DND-41 (cell line): ENCODE data around the gene IL2RA.

Experiments used
- ATAC-seq: fragments of 200-7000 bp; cut with Tn5 transposase; 3 replicates; pipeline ENCODE4 v1.9.1; 2021; ENCODE audit warnings: low read depth; ENCODE audit not compliant: insufficient read depth
- DNase-seq: peaks from one replicate; pipeline ENCODE4 v3.0.0-alpha.2; 2020
- H2AFZ ChIP-seq: 2 replicates; pipeline ENCODE4 v1.6.0; 2012; ENCODE audit warnings: low read depth, low read length
- H3K27ac ChIP-seq: 2 replicates; pipeline ENCODE4 v1.5.1; 2012; ENCODE audit warnings: low read length, inconsistent platforms
- H3K27me3 ChIP-seq: fragments of 200-600 bp; sonication (generic); 2 replicates; pipeline ENCODE4 v1.6.0; 2012; ENCODE audit warnings: low read length, mild to moderate bottlenecking, inconsistent platforms; ENCODE audit not compliant: insufficient read depth, poor library complexity
- H3K36me3 ChIP-seq: 2 replicates; pipeline ENCODE4 v1.5.1; 2012; ENCODE audit warnings: low read length, inconsistent platforms; ENCODE audit not compliant: insufficient read depth
- H3K4me1 ChIP-seq: 2 replicates; pipeline ENCODE4 v1.5.1; 2012; ENCODE audit warnings: mild to moderate bottlenecking, low read length; ENCODE audit not compliant: insufficient read depth
- H3K4me2 ChIP-seq: 2 replicates; pipeline ENCODE4 v1.6.0; 2012; ENCODE audit warnings: mild to moderate bottlenecking, moderate library complexity, low read length, inconsistent platforms; ENCODE audit not compliant: insufficient read depth
- H3K4me3 ChIP-seq, 2 experiments: fragments of 200-600 bp in 1 of 2; shearing (Covaris generic) in 1 of 2; 2 replicates each; pipeline ENCODE4 v1.5.1; 2012 to 2016; ENCODE audit warnings: inconsistent platforms in 2 of 2, low read length in 2 of 2, mild to moderate bottlenecking in 2 of 2, low read depth in 1 of 2, moderate library complexity in 1 of 2
- H3K79me2 ChIP-seq: 2 replicates; pipeline ENCODE4 v1.6.0; 2012; ENCODE audit warnings: low read length, inconsistent platforms; ENCODE audit not compliant: insufficient read depth
- H3K9ac ChIP-seq: 2 replicates; pipeline ENCODE4 v1.6.0; 2012; ENCODE audit warnings: low read depth, mild to moderate bottlenecking, inconsistent platforms, low read length, moderate library complexity
- H3K9me3 ChIP-seq: 2 replicates; pipeline ENCODE4 v1.5.1; 2012; ENCODE audit warnings: low read length, moderate library complexity, mild to moderate bottlenecking, inconsistent platforms; ENCODE audit not compliant: insufficient read depth, severe bottlenecking
- H4K20me1 ChIP-seq: 2 replicates; pipeline ENCODE4 v1.6.0; 2012; ENCODE audit warnings: low read length; ENCODE audit not compliant: insufficient read depth
- EZH2 ChIP-seq: IDR thresholded peaks from 3 replicates; pipeline ENCODE4 v1.6.1; 2012; ENCODE audit warnings: borderline replicate concordance, low read depth, mild to moderate bottlenecking, moderate library complexity, low read length, inconsistent platforms; ENCODE audit not compliant: severe bottlenecking
- TF ChIP-seq, protein P1 (sequence below): IDR thresholded peaks from 2 replicates; pipeline ENCODE4 v1.5.1; 2012; ENCODE audit warnings: borderline replicate concordance, low read length, moderate library complexity, mild to moderate bottlenecking; ENCODE audit not compliant: poor library complexity, severe bottlenecking; ENCODE audit errors: extremely low read depth

Gene IL2RA

DNA sequence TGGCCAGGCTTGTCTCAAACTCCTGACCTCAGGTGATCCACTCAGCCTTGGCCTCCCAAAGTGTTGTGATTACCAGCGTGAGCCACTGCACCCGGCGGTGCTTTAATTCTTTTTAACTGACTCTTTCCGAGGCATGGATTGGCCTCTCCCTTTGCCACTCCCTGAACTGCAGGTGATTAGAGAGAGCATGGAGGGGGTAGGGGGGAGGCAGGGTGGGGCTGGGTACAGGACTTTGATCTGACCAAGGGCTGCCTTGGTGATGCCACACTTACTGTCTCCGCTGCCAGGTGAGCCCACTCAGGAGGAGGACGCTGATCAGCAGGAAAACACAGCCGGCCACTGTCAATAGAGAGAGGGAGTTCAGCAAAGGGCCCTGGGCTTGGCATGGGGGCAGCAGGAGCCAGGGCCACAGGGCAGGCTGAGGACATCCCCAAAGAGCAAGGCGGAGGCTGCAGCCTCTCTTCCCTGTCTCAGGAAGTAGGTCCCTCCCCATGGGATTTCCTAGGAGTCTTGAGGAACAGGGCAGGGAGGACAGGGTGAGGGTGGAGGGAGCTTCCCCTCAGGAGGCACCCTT is 44.3 kb downstream of the IL2RA start:
- TF ChIP-seq, protein P1, sequence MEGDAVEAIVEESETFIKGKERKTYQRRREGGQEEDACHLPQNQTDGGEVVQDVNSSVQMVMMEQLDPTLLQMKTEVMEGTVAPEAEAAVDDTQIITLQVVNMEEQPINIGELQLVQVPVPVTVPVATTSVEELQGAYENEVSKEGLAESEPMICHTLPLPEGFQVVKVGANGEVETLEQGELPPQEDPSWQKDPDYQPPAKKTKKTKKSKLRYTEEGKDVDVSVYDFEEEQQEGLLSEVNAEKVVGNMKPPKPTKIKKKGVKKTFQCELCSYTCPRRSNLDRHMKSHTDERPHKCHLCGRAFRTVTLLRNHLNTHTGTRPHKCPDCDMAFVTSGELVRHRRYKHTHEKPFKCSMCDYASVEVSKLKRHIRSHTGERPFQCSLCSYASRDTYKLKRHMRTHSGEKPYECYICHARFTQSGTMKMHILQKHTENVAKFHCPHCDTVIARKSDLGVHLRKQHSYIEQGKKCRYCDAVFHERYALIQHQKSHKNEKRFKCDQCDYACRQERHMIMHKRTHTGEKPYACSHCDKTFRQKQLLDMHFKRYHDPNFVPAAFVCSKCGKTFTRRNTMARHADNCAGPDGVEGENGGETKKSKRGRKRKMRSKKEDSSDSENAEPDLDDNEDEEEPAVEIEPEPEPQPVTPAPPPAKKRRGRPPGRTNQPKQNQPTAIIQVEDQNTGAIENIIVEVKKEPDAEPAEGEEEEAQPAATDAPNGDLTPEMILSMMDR, result no peak
- no peaks in the 10 kb centered on the region for H3K27me3 ChIP-seq
- ATAC-seq (no peak), DNase-seq (no peak)
- H3K9ac ChIP-seq, result no peak overlapping the region
- H3K27ac ChIP-seq, result no peak overlapping the region
- no peaks in the 10 kb centered on the region for H3K36me3 ChIP-seq
- H3K9me3 ChIP-seq, result no peaks in the 10 kb centered on the region
- H3K4me1 ChIP-seq, result no peaks in the 10 kb centered on the region
- no peak overlapping the region for H3K4me3 ChIP-seq
- no peak overlapping the region for H3K4me2 ChIP-seq
- H3K79me2 ChIP-seq, result no peaks in the 10 kb centered on the region
- no peaks in the 10 kb centered on the region for H4K20me1 ChIP-seq
- no peak overlapping the region for H2AFZ ChIP-seq

DNA sequence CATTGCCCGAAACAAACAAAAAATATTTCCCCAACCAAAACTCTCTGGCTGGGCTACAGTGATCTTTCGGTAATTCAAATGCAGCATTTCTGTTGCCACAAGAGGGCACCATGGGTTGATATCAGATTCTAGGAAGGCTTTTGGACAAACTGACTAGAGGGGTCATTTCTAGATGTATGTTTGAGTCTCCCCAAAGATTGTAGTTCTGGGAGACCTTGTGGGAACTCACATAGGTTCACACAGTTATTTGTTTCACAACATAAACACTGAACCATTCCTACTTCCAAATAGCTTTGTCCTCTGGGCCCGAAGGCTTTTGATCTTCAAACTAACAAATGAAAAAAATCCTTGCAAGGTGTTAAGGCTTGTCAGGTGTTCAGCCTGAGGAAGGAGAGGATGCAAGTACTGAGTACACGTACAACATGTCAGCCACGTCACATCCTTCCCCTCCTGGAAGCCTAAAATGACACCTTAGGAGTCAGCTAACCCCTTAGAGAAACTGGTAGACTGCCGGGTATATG is 47.9 kb downstream of the IL2RA start:
- Histone ChIP-seq H3K79me2 (no peaks in the 10 kb centered on the region), H3K4me3 (no peak overlapping the region), H3K4me1 (no peaks in the 10 kb centered on the region), H2AFZ (no peak overlapping the region), H3K9me3 (no peaks in the 10 kb centered on the region), H3K4me2 (no peak overlapping the region), H3K36me3 (no peaks in the 10 kb centered on the region), H3K27ac (no peak overlapping the region), H3K9ac (no peak overlapping the region), H4K20me1 (no peaks in the 10 kb centered on the region), H3K27me3 (no peaks in the 10 kb centered on the region)
- peak; percentile 69; the same call in 1 of the 3 replicates for ATAC-seq
- no peak for TF ChIP-seq EZH2
- TF ChIP-seq, protein P1, result peak; percentile 79
- DNase-seq, result peak; percentile 54

DNA sequence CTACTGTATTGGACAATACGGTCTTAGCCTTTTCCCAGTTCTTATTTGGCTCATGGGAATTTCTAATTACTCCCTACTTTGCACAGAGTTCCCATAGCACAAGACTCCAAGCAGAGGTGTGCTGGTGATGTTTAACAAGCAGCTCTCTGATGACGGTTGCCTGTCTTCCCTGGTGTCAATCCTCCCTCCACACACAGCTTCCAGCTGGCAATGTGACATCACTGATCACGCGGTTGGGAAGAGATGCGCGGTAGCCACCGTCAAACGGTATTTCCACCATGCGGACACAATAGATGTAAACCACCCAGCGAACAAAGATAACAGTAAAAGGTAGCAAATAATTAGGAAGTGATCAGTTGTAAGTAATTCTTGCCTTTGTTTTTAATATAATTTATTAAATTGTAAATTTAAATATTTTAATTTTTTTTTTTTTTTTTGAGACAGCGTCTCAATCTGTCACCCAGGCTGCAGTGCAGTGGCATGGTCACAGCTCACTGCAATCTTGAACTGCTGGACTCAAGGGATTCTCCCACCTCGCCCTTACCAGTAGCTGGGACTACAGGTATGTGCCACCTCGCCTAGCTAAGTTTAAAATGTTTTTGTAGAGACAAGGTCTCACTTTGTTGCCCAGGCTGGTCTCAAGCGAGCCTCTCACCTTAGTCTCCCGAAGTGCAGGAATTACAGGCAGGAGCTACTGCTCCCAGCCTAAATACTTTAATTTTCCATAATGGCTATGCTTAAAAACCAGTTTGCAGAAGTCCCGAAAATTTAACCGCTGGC is 48.6 kb downstream of the IL2RA start:
- H3K4me1 ChIP-seq, result no peaks in the 10 kb centered on the region
- H3K27me3 ChIP-seq, result no peaks in the 10 kb centered on the region
- no peak overlapping the region for H3K4me3 ChIP-seq
- H3K36me3 ChIP-seq, result no peaks in the 10 kb centered on the region
- no peaks in the 10 kb centered on the region for H3K9me3 ChIP-seq
- TF ChIP-seq, protein P1, result no peak
- no peak for TF ChIP-seq EZH2
- no peak for ATAC-seq
- H3K4me2 ChIP-seq, result no peak overlapping the region
- H2AFZ ChIP-seq, result no peak overlapping the region
- H3K27ac ChIP-seq, result no peak overlapping the region
- H4K20me1 ChIP-seq, result no peaks in the 10 kb centered on the region
- H3K79me2 ChIP-seq, result no peaks in the 10 kb centered on the region
- no peak overlapping the region for H3K9ac ChIP-seq
- DNase-seq, result no peak
